Activated CD8-positive, alpha-beta memory T cell treated with anti-CD3 and anti-CD28 coated beads, Interleukin-2, amount 50 U/mL, for 4 hours (primary cell): ENCODE measurements around the gene GLYATL1.
"Not testable (repeated sequence)": the region's sequence is repeated elsewhere in the genome, so short reads cannot be mapped to it uniquely, and the experiment has no call there.

ENCODE experiments used
- DNase-seq: peaks from one replicate; pipeline ENCODE4 v3.0.0-alpha.2; 2020

GLYATL1 gene

GRCh38 chr11:58999291-58999680 lies 60.0 kb downstream of the GLYATL1 start:
- no peak for DNase-seq

GRCh38 chr11:59000003-59000402 lies 60.7 kb downstream of the GLYATL1 start:
- no peak for DNase-seq

- DNase-seq: not testable (repeated sequence)
These were observed 62.7 kb downstream of the GLYATL1 start for GRCh38 chr11:59002006-59002405.
